Fibroblast of skin of left biceps (primary cell): ENCODE results near the gene CNOT11.
"Not testable (repeated sequence)": the region's sequence is repeated elsewhere in the genome, so short reads cannot be mapped to it uniquely, and the experiment has no call there.

ENCODE experiments used
- DNase-seq, 2 experiments: peaks; one replicate each; pipeline ENCODE4 v3.0.0-alpha.2; 2013; ENCODE audit warnings: low read depth in 2 of 2

The CNOT11 gene

DNA sequence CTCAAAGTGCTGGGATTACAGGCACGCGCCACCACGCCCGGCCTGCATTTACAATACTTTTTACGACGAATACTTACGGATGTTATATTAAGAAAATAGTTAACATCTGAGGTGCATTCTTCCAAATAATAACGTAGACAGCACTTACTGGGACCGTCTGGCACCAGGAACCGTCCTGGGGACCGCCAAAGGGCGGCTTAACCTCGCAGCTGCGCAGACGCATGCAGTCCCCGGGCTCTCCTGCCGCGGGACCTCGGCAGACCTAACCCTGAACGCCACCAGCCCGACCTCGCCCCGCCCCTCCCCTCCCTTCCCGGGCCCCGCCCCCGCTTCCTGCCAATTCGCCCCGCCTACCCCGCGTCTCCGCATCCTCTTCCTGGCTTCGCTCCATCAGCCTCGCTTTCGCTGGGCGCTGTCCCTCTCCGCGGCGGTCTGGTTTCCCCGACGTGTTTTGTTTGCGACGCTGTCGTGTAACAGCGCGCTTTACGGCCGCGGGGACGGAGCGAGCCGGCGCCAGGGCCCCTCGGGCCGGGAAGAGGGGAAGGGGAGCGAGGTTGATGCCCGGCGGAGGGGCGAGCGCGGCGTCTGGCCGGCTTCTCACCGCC, at the start of gene CNOT11:
Gene CNOT11, plus strand, starts transcription at position 479 of the 605 bp plus-strand sequence. Its CDS starts 79 bp downstream, at position 558.
- DNase-seq: peak; percentile 97 to 98

- DNase-seq: no peak
Observed at GRCh38 chr2:101204400-101205115, 48.1 kb upstream of the CNOT11 start.

- peak; percentile 57 to 59 for DNase-seq
Observed at GRCh38 chr2:101205521-101206479, 46.9 kb upstream of the CNOT11 start.

DNA sequence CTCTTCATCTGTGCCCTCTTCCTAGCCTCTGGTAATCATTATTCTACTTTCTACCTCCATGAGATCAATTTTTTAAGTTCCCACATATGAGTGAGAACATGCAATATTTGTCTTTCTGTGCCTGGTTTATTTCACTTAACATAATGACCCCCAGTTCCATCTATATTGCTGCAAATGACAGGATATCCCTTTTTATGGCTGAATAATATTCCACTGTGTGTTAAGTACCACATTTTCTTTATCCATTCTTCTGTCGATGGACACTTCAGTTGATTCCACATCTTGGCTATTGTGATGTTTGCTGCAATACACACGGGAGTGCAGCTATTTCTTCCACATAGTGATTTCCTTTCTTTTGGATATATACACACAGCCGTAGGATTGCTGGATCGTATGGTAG, 43.9 kb upstream of the CNOT11 start:
- DNase-seq: no peak

DNA sequence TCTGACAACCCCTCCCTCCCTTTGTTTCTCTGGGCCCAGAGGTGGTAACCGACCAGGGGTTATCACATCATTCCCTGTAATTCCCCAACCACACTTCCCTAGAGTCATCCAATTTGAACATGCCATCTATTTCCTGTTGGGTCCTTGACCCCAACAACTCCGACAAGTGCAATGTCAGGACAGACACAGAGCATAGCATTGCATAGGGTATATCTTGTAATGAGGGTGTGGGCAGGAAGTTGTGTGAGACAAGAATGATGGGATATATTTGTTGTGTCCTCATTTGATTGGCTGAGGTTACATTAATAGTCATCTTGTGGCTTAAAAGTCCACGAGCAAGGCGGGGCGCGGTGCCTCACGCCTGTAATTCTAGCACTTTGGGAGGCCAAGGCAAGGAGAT, 33.4 kb upstream of the CNOT11 start:
- no peak for DNase-seq

DNA sequence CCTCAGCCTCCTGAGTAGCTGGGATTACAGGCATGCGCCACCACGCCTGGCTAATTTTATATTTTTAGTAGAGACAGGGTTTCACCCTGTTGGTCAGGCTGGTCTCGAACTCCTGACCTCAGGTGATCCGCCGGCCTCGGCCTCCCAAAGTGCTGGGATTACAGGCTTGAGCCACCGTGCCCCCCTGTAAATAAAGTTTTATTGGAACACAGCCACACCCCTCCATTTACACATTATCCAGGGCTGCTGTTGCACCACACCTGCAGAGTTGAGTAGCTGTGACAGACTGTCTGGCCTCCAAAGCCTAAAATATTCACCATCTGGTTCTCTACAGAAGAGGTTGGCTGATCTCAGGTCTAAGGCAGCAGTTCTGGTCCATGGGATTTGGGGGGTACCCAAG, 32.6 kb upstream of the CNOT11 start:
- DNase-seq: not testable (repeated sequence)

- DNase-seq: no peak
Observed at GRCh38 chr2:101223814-101224231, 28.9 kb upstream of the CNOT11 start.

DNA sequence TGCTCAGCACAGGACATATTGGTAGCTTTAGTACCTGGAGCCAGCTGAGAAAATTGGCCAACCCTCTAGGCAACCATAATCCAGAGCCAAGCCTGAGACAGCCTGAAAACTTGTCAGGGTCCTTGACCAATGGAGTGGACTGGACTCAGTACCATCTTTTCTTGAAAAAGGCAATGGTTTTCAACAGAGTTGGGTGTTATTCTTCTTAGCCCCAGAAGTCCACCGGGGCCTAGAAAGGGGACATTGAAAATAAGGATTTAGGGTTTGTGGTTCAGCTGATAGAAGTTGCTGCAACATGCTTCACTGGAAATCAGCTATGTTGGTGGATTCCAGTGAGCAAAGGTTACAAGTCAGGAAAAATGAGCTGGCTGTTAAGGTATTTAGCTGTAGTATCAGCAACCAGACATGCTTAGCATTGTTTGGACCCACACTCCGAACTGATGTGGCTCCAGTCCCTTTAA, 22.1 kb upstream of the CNOT11 start:
- no peak for DNase-seq

GRCh38 chr2:101231240-101231639, 21.4 kb upstream of the CNOT11 start:
- no peak for DNase-seq

- DNase-seq: no peak
Observed at GRCh38 chr2:101231937-101232730, 20.6 kb upstream of the CNOT11 start.

DNA sequence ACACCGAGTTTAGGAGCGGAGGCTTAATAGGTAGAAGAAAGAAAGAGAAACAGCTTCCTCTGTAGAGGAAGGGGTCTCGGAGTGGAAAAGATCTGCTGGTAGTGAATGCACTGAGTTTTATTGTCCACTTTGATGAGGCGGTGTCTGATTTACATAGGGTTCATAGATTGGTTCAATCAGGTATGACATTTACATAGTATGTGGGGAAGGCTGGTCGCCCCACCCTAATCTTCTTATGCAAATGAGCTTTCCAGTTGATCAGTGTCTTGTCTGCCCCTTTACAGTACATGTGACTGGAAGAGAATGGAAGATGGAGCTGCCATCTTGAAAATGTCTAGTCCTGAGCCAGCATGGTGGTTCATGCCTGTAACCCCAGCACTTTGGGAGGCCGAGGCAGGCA, 19.9 kb upstream of the CNOT11 start:
- no peak for DNase-seq

DNA sequence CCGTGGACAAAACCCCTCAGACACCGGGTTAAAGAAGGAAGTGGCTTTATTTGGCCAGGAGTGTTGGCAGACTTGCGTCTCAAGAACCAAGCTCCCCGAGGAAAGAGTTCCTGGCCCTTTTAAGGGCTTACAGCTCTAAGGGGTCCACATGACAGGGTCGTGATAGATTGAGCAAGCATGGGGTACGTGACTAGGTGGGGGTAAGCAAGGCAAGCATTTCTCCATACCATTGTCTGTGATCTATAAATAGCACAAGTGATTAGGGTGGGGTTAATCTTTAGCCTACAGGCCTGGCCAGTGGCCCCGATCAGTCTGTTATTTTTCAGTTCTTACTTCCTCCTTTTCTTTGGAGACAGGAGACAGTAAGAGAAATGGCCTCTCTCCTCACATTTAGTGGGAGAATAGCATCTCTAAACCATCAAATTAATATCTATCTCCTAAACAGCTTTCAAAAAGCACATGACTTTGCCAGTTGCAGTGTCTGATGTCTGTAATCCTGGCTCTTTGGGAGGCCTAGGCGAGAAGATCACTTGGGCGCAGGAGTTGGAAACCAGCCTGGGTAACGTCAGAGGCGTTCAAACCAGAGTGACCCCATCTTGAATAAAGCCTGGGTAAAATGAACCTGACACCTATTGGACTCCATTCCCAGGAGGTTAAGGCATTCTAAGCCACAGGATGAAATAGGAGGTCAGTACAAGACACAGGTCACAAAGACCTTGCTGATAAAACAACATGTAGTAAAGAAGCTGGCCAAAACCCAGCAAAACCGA, 18.3 kb upstream of the CNOT11 start:
- DNase-seq: no peak

- not testable (repeated sequence) for DNase-seq
Observed at GRCh38 chr2:101235956-101236355, 16.7 kb upstream of the CNOT11 start.

- DNase-seq: peak in 1 of 2 experiments; percentile 12
Observed at GRCh38 chr2:101237944-101238343, 14.7 kb upstream of the CNOT11 start.

DNA sequence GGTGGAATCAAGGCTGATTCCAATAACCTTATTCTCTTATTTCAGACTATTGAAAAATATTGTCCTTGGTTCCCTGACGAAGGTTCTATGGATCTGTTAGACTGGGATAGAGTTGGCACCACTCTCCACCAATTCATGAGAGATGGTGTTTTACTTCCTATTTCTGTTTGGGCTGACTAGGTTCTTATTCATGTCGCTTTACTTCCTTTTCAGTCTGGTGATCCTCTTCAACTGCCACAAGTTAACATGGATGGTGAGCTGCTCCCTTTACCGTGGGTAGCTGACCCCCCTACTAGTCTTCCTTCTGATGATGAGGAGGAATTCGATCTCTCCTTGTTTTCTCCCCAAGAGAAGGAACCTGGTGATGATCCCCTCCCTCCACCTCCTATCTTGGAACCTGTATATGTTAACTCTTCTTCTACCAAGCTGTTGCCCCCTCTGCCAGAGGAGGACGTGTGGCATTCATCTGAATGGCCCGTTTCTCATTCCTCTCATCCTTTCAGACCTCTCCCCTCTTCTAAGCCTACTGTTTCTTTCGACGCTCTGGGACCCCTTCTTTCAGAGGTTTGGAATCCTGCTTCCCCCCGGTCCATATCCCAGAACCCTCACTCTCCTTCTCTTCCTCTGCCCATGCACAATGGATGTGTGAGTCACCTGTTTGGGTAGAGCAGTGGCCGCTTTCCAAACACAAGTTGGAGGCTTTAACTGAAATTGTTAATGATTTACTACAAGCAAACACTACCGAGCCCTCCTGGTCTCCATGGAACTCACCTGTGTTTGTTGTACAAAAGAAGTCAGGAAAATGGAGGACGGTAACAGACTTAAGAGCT, 13.5 kb upstream of the CNOT11 start:
- DNase-seq: no peak

GRCh38 chr2:101239760-101240118, 12.9 kb upstream of the CNOT11 start:
- DNase-seq: not testable (repeated sequence)

DNA sequence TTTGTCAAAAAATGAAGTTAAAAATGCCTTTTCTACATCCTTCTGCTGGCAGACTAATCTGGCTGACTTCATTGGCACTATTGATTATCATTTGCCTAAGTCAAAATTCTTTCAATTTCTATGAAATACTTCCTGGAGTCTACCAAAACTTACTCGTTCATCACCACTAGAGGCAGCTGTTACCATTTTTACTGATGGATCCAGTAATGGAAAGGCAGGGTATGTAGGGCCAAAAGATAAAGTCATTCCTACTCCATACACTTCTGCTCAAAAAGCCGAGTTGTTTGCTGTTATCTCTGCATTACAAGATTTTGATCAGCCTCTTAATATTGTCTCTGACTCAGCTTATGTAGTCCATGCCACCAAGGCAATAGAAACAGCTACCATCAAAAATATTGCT, 12.0 kb upstream of the CNOT11 start:
- DNase-seq: not testable (repeated sequence)

DNA sequence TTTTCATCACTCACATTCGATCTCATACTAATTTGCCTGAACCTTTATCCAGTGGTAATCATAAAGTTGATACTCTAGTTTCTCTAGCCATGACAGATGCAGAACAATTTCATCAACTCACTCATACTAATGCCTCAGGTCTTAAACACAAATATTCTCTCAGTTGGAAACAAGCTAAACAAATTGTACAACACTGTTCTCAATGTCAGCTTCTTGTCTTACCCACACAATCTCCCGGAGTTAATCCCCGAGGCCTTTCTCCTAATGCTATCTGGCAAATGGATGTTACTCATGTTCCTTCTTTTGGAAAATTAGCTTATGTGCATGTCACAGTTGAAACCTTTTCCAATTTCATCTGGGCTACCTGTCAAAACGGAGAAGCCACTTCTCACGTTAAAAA, 11.5 kb upstream of the CNOT11 start:
- DNase-seq: no peak

- DNase-seq: not testable (repeated sequence)
Observed at GRCh38 chr2:101244373-101244772, 8.3 kb upstream of the CNOT11 start.

GRCh38 chr2:101244899-101245298, 7.8 kb upstream of the CNOT11 start:
- not testable (repeated sequence) for DNase-seq
